HCT116 (cell line): Measurements from ENCODE around the gene ADAT3.

Experiments used
- ATF3 ChIP-seq: IDR thresholded peaks from 2 replicates; pipeline ENCODE4 v1.6.1; 2012
- EZH2 ChIP-seq: fragments of 200-600 bp; sonication (generic); IDR thresholded peaks from 2 replicates; pipeline ENCODE4 v1.6.1; 2017; ENCODE audit warnings: antibody characterized with exemption, mixed run types
- POLR2A ChIP-seq: IDR thresholded peaks from 2 replicates; pipeline ENCODE4 v1.7.0; 2011; ENCODE audit warnings: borderline replicate concordance; ENCODE audit not compliant: insufficient read depth, insufficient read length; ENCODE audit errors: extremely low read depth
- ZNF274 ChIP-seq: fragments of 200-500 bp; sonication (Bioruptor generic); IDR thresholded peaks from 2 replicates; pipeline ENCODE4 v1.6.1; 2014; ENCODE audit warnings: mild to moderate bottlenecking, low read depth, low read length, inconsistent platforms
- TF ChIP-seq, protein P1 (sequence below), 3 experiments: fragments of 200-600 bp in 1 of 3; sonication (generic) in 1 of 3; IDR thresholded peaks in 2 of 3; conservative IDR thresholded peaks in 1 of 3; 2 replicates each; pipeline ENCODE4 v1.5.1; 2012 to 2017; ENCODE audit warnings: low read depth in 2 of 3, low read length in 2 of 3, antibody characterized with exemption in 1 of 3, borderline replicate concordance in 1 of 3, control low read depth in 1 of 3, mild to moderate bottlenecking in 1 of 3, mixed read lengths in 1 of 3, mixed run types in 1 of 3, moderate library complexity in 1 of 3; ENCODE audit not compliant: insufficient read depth in 1 of 3
- TF ChIP-seq, protein P2 (sequence below): IDR thresholded peaks from 2 replicates; pipeline ENCODE4 v1.6.1; 2011; ENCODE audit warnings: mild to moderate bottlenecking, low read length, moderate library complexity; ENCODE audit not compliant: insufficient replicate concordance; ENCODE audit errors: extremely low read depth

- TF ChIP-seq, protein P1, sequence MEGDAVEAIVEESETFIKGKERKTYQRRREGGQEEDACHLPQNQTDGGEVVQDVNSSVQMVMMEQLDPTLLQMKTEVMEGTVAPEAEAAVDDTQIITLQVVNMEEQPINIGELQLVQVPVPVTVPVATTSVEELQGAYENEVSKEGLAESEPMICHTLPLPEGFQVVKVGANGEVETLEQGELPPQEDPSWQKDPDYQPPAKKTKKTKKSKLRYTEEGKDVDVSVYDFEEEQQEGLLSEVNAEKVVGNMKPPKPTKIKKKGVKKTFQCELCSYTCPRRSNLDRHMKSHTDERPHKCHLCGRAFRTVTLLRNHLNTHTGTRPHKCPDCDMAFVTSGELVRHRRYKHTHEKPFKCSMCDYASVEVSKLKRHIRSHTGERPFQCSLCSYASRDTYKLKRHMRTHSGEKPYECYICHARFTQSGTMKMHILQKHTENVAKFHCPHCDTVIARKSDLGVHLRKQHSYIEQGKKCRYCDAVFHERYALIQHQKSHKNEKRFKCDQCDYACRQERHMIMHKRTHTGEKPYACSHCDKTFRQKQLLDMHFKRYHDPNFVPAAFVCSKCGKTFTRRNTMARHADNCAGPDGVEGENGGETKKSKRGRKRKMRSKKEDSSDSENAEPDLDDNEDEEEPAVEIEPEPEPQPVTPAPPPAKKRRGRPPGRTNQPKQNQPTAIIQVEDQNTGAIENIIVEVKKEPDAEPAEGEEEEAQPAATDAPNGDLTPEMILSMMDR (IDR thresholded peaks at IDR 0.05 in 2 of 3, conservative IDR thresholded peaks at IDR 0.05 in 1 of 3; ENCODE audit: borderline replicate concordance in 1 of 3, insufficient read depth in 1 of 3, low read depth in 2 of 3, low read length in 2 of 3), result no peak
- TF ChIP-seq ZNF274 (no peak), ATF3 (no peak), POLR2A (no peak), EZH2 (no peak)
- TF ChIP-seq, protein P2, sequence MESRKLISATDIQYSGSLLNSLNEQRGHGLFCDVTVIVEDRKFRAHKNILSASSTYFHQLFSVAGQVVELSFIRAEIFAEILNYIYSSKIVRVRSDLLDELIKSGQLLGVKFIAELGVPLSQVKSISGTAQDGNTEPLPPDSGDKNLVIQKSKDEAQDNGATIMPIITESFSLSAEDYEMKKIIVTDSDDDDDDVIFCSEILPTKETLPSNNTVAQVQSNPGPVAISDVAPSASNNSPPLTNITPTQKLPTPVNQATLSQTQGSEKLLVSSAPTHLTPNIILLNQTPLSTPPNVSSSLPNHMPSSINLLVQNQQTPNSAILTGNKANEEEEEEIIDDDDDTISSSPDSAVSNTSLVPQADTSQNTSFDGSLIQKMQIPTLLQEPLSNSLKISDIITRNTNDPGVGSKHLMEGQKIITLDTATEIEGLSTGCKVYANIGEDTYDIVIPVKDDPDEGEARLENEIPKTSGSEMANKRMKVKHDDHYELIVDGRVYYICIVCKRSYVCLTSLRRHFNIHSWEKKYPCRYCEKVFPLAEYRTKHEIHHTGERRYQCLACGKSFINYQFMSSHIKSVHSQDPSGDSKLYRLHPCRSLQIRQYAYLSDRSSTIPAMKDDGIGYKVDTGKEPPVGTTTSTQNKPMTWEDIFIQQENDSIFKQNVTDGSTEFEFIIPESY, result no peak
These were observed 39.8 kb upstream of the ADAT3 start for GRCh38 chr19:1865172-1866010.
